HEK293 (cell line): Measurements from ENCODE around the gene ILKAP.

Experiments
- CTCF ChIA-PET: fragments of 350-600 bp; formaldehyde crosslinking; extraction: SDS; loops from one replicate; lab custom pipeline; 2021; ENCODE audit warnings: antibody characterized with exemption; lab: Yijun Ruan, JAX
- POLR2A ChIA-PET: fragments of 300-600 bp; formaldehyde crosslinking; extraction: SDS; loops from one replicate; lab custom pipeline; 2020; ENCODE audit warnings: antibody characterized with exemption, inconsistent platforms; lab: Yijun Ruan, JAX
- H3K27ac ChIP-seq: fragments of 200-500 bp; sonication (Bioruptor generic); 2 replicates; pipeline ENCODE4 v1.5.1; 2014; ENCODE audit warnings: low read depth, low read length, control low read depth, inconsistent platforms; ENCODE audit errors: extremely low read depth
- H3K36me3 ChIP-seq, 2 experiments: fragments of 200-500 bp in 1 of 2; sonication (Bioruptor generic) in 1 of 2; 1 replicate in 1 of 2; 2 replicates in 1 of 2; pipeline ENCODE4 v1.5.1; 2014 to 2017; ENCODE audit warnings: inconsistent platforms in 2 of 2, low read length in 2 of 2; ENCODE audit not compliant: control insufficient read depth in 2 of 2, insufficient read depth in 1 of 2
- H3K4me1 ChIP-seq: fragments of 200-500 bp; sonication (Bioruptor generic); 2 replicates; pipeline ENCODE4 v1.5.1; 2014; ENCODE audit warnings: mild to moderate bottlenecking, low read length, inconsistent platforms; ENCODE audit not compliant: control insufficient read depth, insufficient read depth
- H3K4me3 ChIP-seq: 2 replicates; pipeline ENCODE4 v1.5.1; 2011; ENCODE audit warnings: low read depth, mild to moderate bottlenecking, control low read depth, low read length, moderate library complexity
- H3K9me3 ChIP-seq: fragments of 200-500 bp; sonication (Bioruptor generic); 2 replicates; pipeline ENCODE4 v1.5.1; 2014; ENCODE audit warnings: low read depth, low read length, inconsistent platforms; ENCODE audit not compliant: control insufficient read depth, insufficient read depth
- FEZF1 ChIP-seq: fragments of 450-650 bp; formaldehyde crosslinking; IDR thresholded peaks from 2 replicates; pipeline ENCODE4 v1.5.1; 2016; ENCODE audit warnings: missing biosample characterization, missing genetic modification characterization
- HOXA7 ChIP-seq: sonication (generic); formaldehyde crosslinking; IDR thresholded peaks from 2 replicates; pipeline ENCODE4 v1.8.1; 2022; ENCODE audit warnings: missing genetic modification reagents, borderline replicate concordance
- KLF16 ChIP-seq: fragments of 450-650 bp; formaldehyde crosslinking; IDR thresholded peaks from 2 replicates; pipeline ENCODE4 v1.5.1; 2017; ENCODE audit warnings: missing biosample characterization, missing genetic modification characterization
- KLF9 ChIP-seq: fragments of 450-650 bp; formaldehyde crosslinking; IDR thresholded peaks from 2 replicates; pipeline ENCODE4 v1.5.1; 2016; ENCODE audit warnings: missing biosample characterization, missing genetic modification characterization, low read depth
- OVOL3 ChIP-seq: fragments of 450-650 bp; formaldehyde crosslinking; IDR thresholded peaks from 2 replicates; pipeline ENCODE4 v1.5.1; 2016; ENCODE audit warnings: missing biosample characterization, missing genetic modification characterization
- PRDM1 ChIP-seq: fragments of 450-650 bp; formaldehyde crosslinking; IDR thresholded peaks from 2 replicates; pipeline ENCODE4; 2016; ENCODE audit warnings: missing biosample characterization, missing genetic modification characterization
- SP2 ChIP-seq: fragments of 450-650 bp; formaldehyde crosslinking; IDR thresholded peaks from 2 replicates; pipeline ENCODE4 v1.5.1; 2016; ENCODE audit warnings: missing biosample characterization, missing genetic modification characterization
- ZBTB1 ChIP-seq: fragments of 450-650 bp; formaldehyde crosslinking; IDR thresholded peaks from 2 replicates; pipeline ENCODE4 v1.5.1; 2016; ENCODE audit warnings: missing biosample characterization, missing genetic modification characterization
- ZFHX2 ChIP-seq: fragments of 450-650 bp; formaldehyde crosslinking; conservative IDR thresholded peaks from 2 replicates; pipeline ENCODE4 v1.5.1; 2016; ENCODE audit warnings: missing biosample characterization, missing genetic modification characterization
- ZNF121 ChIP-seq: fragments of 450-650 bp; formaldehyde crosslinking; IDR thresholded peaks from 2 replicates; pipeline ENCODE4 v1.5.1; 2016; ENCODE audit warnings: missing biosample characterization, missing genetic modification characterization
- ZNF155 ChIP-seq: fragments of 450-650 bp; formaldehyde crosslinking; IDR thresholded peaks from 2 replicates; pipeline ENCODE4 v1.5.1; 2016; ENCODE audit warnings: missing biosample characterization, missing genetic modification characterization
- ZNF157 ChIP-seq: fragments of 450-650 bp; formaldehyde crosslinking; IDR thresholded peaks from 2 replicates; pipeline ENCODE4 v1.5.1; 2016; ENCODE audit warnings: missing biosample characterization, missing genetic modification characterization
- ZNF16 ChIP-seq: fragments of 450-650 bp; formaldehyde crosslinking; IDR thresholded peaks from 2 replicates; pipeline ENCODE4 v1.5.1; 2016; ENCODE audit warnings: low read depth, missing biosample characterization, missing genetic modification characterization
- ZNF202 ChIP-seq: fragments of 450-650 bp; formaldehyde crosslinking; IDR thresholded peaks from 2 replicates; pipeline ENCODE4 v1.5.1; 2016; ENCODE audit warnings: missing biosample characterization, missing genetic modification characterization, borderline replicate concordance
- ZNF214 ChIP-seq: fragments of 450-650 bp; formaldehyde crosslinking; IDR thresholded peaks from 2 replicates; pipeline ENCODE4 v1.5.1; 2017; ENCODE audit warnings: missing biosample characterization, mild to moderate bottlenecking, missing genetic modification characterization, borderline replicate concordance
- ZNF335 ChIP-seq: fragments of 450-650 bp; formaldehyde crosslinking; conservative IDR thresholded peaks from 2 replicates; pipeline ENCODE4 v1.5.1; 2016; ENCODE audit warnings: missing biosample characterization, missing genetic modification characterization
- ZNF37A ChIP-seq: fragments of 450-650 bp; IDR thresholded peaks from 2 replicates; pipeline ENCODE4 v1.5.1; 2018; ENCODE audit warnings: missing biosample characterization, missing genetic modification characterization
- ZNF48 ChIP-seq: fragments of 450-650 bp; formaldehyde crosslinking; IDR thresholded peaks from 2 replicates; pipeline ENCODE4 v1.5.1; 2016; ENCODE audit warnings: missing biosample characterization, missing genetic modification characterization
- ZNF560 ChIP-seq: fragments of 450-650 bp; formaldehyde crosslinking; IDR thresholded peaks from 2 replicates; pipeline ENCODE4 v1.5.1; 2017; ENCODE audit warnings: missing biosample characterization, missing genetic modification characterization, borderline replicate concordance
- ZNF623 ChIP-seq: fragments of 450-650 bp; formaldehyde crosslinking; IDR thresholded peaks from 2 replicates; pipeline ENCODE4 v1.5.1; 2016; ENCODE audit warnings: missing biosample characterization, missing genetic modification characterization
- ZNF626 ChIP-seq: fragments of 450-650 bp; sonication (Bioruptor Pico); formaldehyde crosslinking; IDR thresholded peaks from 2 replicates; pipeline ENCODE4 v1.5.1; 2018; ENCODE audit warnings: missing biosample characterization, missing genetic modification characterization, inconsistent platforms
- ZNF629 ChIP-seq: fragments of 450-650 bp; formaldehyde crosslinking; IDR thresholded peaks from 2 replicates; pipeline ENCODE4 v1.5.1; 2017; ENCODE audit warnings: missing biosample characterization, missing genetic modification characterization
- ZNF660 ChIP-seq: fragments of 450-650 bp; IDR thresholded peaks from 2 replicates; pipeline ENCODE4 v1.5.1; 2018; ENCODE audit warnings: missing biosample characterization, mild to moderate bottlenecking, missing genetic modification characterization
- ZNF664 ChIP-seq: fragments of 450-650 bp; formaldehyde crosslinking; IDR thresholded peaks from 2 replicates; pipeline ENCODE4 v1.5.1; 2016; ENCODE audit warnings: missing biosample characterization, missing genetic modification characterization
- ZNF677 ChIP-seq: fragments of 450-650 bp; IDR thresholded peaks from 2 replicates; pipeline ENCODE4 v1.5.0; 2018; ENCODE audit warnings: missing biosample characterization, mild to moderate bottlenecking, missing genetic modification characterization, moderate library complexity
- ZNF747 ChIP-seq: fragments of 450-650 bp; formaldehyde crosslinking; IDR thresholded peaks from 2 replicates; pipeline ENCODE4 v1.5.1; 2016; ENCODE audit warnings: missing biosample characterization, missing genetic modification characterization
- ZNF776 ChIP-seq: fragments of 450-650 bp; formaldehyde crosslinking; IDR thresholded peaks from 2 replicates; pipeline ENCODE4 v1.5.0; 2017; ENCODE audit warnings: missing biosample characterization, missing genetic modification characterization, borderline replicate concordance
- TF ChIP-seq, protein P1 (sequence below): fragments of 450-650 bp; formaldehyde crosslinking; IDR thresholded peaks from 2 replicates; pipeline ENCODE4 v1.5.1; 2016; ENCODE audit warnings: missing biosample characterization, missing genetic modification characterization
- TF ChIP-seq, protein P2 (sequence below): fragments of 450-650 bp; formaldehyde crosslinking; IDR thresholded peaks from 2 replicates; pipeline ENCODE4 v1.5.1; 2017; ENCODE audit warnings: missing biosample characterization, missing genetic modification characterization
- TF ChIP-seq, protein P3 (sequence below): fragments of 450-650 bp; formaldehyde crosslinking; IDR thresholded peaks from 2 replicates; pipeline ENCODE4 v1.5.1; 2016; ENCODE audit warnings: missing biosample characterization, missing genetic modification characterization

ILKAP gene

DNA sequence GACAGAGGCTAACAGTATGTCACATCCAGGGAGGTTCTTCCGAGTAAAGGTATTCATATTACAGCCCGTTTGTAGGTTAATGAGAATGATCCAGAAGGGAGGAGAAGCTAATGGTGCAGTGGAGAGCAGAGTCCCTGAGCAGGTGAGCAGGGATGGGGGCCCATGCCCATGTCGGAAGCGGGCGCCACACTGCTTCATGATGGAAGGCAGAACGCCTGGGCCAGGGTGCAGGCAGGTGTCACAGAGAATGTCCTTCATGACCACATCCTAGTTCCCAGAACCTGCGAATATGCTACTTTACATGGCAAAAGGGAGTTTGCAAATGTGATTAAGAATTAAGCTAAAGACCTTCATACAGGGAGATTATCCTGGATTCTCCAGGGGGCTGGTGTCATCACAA lies 32.4 kb upstream of the ILKAP start:
- no peak for TF ChIP-seq ZNF629 (tag by site-specific recombination)
- no peak for TF ChIP-seq ZNF335 (tag by site-specific recombination)
- no peak for TF ChIP-seq ZNF626 (tag by site-specific recombination)
- no peak for TF ChIP-seq ZNF560 (tag by site-specific recombination)
- TF ChIP-seq, protein P1, sequence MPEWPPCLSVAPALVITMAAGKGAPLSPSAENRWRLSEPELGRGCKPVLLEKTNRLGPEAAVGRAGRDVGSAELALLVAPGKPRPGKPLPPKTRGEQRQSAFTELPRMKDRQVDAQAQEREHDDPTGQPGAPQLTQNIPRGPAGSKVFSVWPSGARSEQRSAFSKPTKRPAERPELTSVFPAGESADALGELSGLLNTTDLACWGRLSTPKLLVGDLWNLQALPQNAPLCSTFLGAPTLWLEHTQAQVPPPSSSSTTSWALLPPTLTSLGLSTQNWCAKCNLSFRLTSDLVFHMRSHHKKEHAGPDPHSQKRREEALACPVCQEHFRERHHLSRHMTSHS (tag by site-specific recombination): no peak
- no peak for TF ChIP-seq ZNF157
- TF ChIP-seq ZNF202 (tag by site-specific recombination): no peak
- TF ChIP-seq PRDM1 (tag by site-specific recombination): no peak
- TF ChIP-seq KLF9 (tag by site-specific recombination): no peak
- no peak for TF ChIP-seq ZNF155 (tag by site-specific recombination)
- no peak for TF ChIP-seq HOXA7 (CRISPR knock-in tag)
- TF ChIP-seq, protein P2, sequence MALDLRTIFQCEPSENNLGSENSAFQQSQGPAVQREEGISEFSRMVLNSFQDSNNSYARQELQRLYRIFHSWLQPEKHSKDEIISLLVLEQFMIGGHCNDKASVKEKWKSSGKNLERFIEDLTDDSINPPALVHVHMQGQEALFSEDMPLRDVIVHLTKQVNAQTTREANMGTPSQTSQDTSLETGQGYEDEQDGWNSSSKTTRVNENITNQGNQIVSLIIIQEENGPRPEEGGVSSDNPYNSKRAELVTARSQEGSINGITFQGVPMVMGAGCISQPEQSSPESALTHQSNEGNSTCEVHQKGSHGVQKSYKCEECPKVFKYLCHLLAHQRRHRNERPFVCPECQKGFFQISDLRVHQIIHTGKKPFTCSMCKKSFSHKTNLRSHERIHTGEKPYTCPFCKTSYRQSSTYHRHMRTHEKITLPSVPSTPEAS (tag by site-specific recombination): no peak
- no peak for TF ChIP-seq ZNF214
- no peak overlapping the region for H3K4me3 ChIP-seq
- H3K36me3 ChIP-seq: no peaks in the 10 kb centered on the region
- H3K4me1 ChIP-seq: peaks cover 3% of the 10 kb centered on the region; the same call in 1 of the 2 replicates
- ChIA-PET CTCF (interaction anchor here (5.7 kb wide), 1 partner anchor 20 kb away, joined by 22 read pairs; no protein-coding TSS in a partner anchor), POLR2A (no interaction called here)
- no peak overlapping the region for H3K27ac ChIP-seq
- H3K9me3 ChIP-seq: no peaks in the 10 kb centered on the region

DNA sequence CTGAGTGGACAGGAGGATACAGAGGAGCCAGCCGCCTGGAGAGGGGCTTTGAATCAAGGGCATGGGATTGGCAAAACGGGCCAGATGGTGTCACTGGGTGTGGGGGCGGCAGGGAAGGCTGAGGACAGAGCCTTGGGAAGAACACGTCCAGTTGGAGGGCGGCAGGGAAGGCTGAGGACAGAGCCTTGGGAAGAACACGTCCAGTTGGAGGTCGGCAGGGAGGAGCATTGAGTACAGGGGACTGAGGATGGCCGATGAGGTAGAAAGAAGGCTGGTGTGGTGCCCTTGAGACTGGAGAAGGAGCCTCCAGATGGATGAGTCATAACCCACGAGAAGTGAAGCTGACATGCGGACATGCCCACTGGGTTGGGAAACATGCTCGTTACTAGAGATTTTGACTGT lies 31.8 kb upstream of the ILKAP start:
- POLR2A ChIA-PET: no interaction called here
- CTCF ChIA-PET: interaction anchor here (5.7 kb wide), 1 partner anchor 21 kb away, joined by 22 read pairs; no protein-coding TSS in a partner anchor
- H3K27ac ChIP-seq: no peak overlapping the region
- TF ChIP-seq ZFHX2 (tag by site-specific recombination) (0 out of 2 replicates have a peak, but pooled peaks have one; percentile 18), SP2 (tag by site-specific recombination) (peak; percentile 24; the same call in 1 of the 2 replicates)
- TF ChIP-seq, protein P3, sequence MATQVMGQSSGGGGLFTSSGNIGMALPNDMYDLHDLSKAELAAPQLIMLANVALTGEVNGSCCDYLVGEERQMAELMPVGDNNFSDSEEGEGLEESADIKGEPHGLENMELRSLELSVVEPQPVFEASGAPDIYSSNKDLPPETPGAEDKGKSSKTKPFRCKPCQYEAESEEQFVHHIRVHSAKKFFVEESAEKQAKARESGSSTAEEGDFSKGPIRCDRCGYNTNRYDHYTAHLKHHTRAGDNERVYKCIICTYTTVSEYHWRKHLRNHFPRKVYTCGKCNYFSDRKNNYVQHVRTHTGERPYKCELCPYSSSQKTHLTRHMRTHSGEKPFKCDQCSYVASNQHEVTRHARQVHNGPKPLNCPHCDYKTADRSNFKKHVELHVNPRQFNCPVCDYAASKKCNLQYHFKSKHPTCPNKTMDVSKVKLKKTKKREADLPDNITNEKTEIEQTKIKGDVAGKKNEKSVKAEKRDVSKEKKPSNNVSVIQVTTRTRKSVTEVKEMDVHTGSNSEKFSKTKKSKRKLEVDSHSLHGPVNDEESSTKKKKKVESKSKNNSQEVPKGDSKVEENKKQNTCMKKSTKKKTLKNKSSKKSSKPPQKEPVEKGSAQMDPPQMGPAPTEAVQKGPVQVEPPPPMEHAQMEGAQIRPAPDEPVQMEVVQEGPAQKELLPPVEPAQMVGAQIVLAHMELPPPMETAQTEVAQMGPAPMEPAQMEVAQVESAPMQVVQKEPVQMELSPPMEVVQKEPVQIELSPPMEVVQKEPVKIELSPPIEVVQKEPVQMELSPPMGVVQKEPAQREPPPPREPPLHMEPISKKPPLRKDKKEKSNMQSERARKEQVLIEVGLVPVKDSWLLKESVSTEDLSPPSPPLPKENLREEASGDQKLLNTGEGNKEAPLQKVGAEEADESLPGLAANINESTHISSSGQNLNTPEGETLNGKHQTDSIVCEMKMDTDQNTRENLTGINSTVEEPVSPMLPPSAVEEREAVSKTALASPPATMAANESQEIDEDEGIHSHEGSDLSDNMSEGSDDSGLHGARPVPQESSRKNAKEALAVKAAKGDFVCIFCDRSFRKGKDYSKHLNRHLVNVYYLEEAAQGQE: no peak
- H3K9me3 ChIP-seq: no peaks in the 10 kb centered on the region
- H3K36me3 ChIP-seq: no peaks in the 10 kb centered on the region
- peaks cover 3% of the 10 kb centered on the region; the same call in 1 of the 2 replicates for H3K4me1 ChIP-seq
- no peak overlapping the region for H3K4me3 ChIP-seq

DNA sequence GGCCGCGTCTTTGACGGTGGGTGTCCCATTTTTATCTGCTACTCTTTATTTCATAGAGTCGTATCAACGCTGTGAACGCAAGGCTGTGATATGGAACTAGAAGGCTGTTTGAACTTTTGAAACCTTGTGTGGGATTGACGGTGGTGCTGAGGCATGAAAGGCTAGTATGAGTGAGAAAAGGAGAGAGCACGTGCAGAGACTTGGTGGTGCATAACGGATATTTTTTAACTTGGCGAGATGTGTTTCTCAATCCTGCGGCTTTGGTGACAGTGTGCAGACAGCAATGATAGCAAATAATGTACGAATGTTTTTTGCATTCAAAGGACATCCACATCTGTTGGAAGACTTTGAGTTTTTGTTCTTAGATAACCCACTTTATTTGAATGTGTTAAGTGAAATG lies 30.1 kb upstream of the ILKAP start:
- Histone ChIP-seq H3K36me3 (no peaks in the 10 kb centered on the region), H3K27ac (no peak overlapping the region), H3K4me1 (no peaks in the 10 kb centered on the region; the same call in 1 of the 2 replicates), H3K9me3 (no peaks in the 10 kb centered on the region), H3K4me3 (no peak overlapping the region)
- ChIA-PET POLR2A (no interaction called here), CTCF (no interaction called here)
- TF ChIP-seq ZNF121 (no peak), ZNF560 (tag by site-specific recombination) (no peak), ZNF664 (tag by site-specific recombination) (no peak), KLF16 (tag by site-specific recombination) (no peak), OVOL3 (tag by site-specific recombination) (no peak), ZNF16 (tag by site-specific recombination) (no peak), ZNF37A (tag by site-specific recombination) (no peak), ZNF623 (tag by site-specific recombination) (no peak), ZNF747 (tag by site-specific recombination) (no peak), ZNF660 (tag by site-specific recombination) (no peak), ZNF677 (no peak), FEZF1 (tag by site-specific recombination) (no peak), ZNF776 (no peak), ZNF48 (tag by site-specific recombination) (no peak), ZBTB1 (tag by site-specific recombination) (no peak)
